ENCODE data around the gene C1GALT1. TPM values are rescaled to one million over a fixed set of nuclear protein-coding genes. Genes with fewer than 3 reads are reported as not detected.

C1GALT1 gene
- total RNA-seq, 1 experiment from 2014 or later = 81.5 TPM

DNA sequence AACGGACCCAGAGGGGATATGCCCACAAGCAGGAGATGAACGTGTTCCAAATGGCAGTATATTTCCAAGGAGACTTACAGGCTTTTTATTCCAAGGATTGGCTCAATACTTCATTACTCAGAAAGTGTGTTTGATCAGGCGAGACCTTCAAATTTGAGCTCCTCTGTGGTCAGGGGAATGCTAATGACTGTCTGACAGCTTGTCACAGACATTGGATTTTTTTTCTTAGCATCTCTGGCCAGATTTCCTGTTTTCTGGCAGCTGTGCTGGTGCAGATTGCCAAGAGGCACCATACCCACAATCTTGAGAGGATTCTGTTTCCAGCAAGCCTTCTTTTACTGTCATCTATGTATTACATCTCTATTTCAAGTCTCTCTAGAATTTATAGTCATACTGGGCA lies 93.8 kb downstream of the C1GALT1 start:
- Histone ChIP-seq H4K8ac (replicated peaks; ENCODE audit: insufficient read length, low read depth, low read length) (no peak overlapping the region), H3K14ac (ENCODE audit: insufficient read depth, low read length) (no peak overlapping the region), H2BK15ac (ENCODE audit: low read depth, low read length) (no peak overlapping the region), H3K4me2 (ENCODE audit: insufficient read depth, insufficient read length, low read length) (no peak overlapping the region), H2BK12ac (ENCODE audit: insufficient read length, low read depth, low read length) (no peak overlapping the region), H4K20me1 (ENCODE audit: control insufficient read depth, insufficient read depth, insufficient read length) (no peaks in the 10 kb centered on the region), H3K23me2 (ENCODE audit: insufficient read length, low read depth, low read length, poor library complexity, severe bottlenecking) (no peaks in the 10 kb centered on the region), H2AK5ac (ENCODE audit: insufficient read length, low read length) (no peak overlapping the region), H3K4me1 (ENCODE audit: insufficient read depth, low read length) (no peaks in the 10 kb centered on the region; the same call in 1 of the 2 replicates), H3K27me3 (ENCODE audit: insufficient read depth, low read length) (no peaks in the 10 kb centered on the region), H3K79me1 (ENCODE audit: insufficient read depth, low read depth, low read length, poor library complexity, severe bottlenecking) (no peaks in the 10 kb centered on the region), H4K5ac (ENCODE audit: insufficient read length, low read depth, low read length) (no peak overlapping the region), H3K4ac (ENCODE audit: low read depth, low read length) (no peak overlapping the region), H3K23ac (ENCODE audit: insufficient read length, low read depth, low read length) (no peak overlapping the region), H4K91ac (ENCODE audit: insufficient read length, low read depth, low read length) (no peak overlapping the region), H3K79me2 (ENCODE audit: insufficient read depth, low read length) (no peaks in the 10 kb centered on the region), H3K9ac (ENCODE audit: extremely low read depth, insufficient read length, low read length) (no peak overlapping the region), H2BK120ac (ENCODE audit: low read depth, low read length, poor library complexity, severe bottlenecking) (no peak overlapping the region), H3K27ac (ENCODE audit: insufficient read length, low read depth, low read length) (no peak overlapping the region), H2AFZ (ENCODE audit: low read length) (no peak overlapping the region), H3K9me3 (ENCODE audit: control insufficient read depth, low read depth, low read length) (no peaks in the 10 kb centered on the region), H3T11ph (ENCODE audit: low read length) (no peak overlapping the region), H2BK5ac (ENCODE audit: insufficient read length, low read length) (no peak overlapping the region), H3K56ac (ENCODE audit: insufficient read length, low read depth, low read length) (no peak overlapping the region), H2BK20ac (ENCODE audit: low read depth, low read length, poor library complexity, severe bottlenecking) (no peak overlapping the region), H3K18ac (ENCODE audit: insufficient read length, low read depth, low read length) (no peak overlapping the region)
- DNase-seq = no peak
- H3K4me1 Mint-ChIP-seq = peaks cover 4 to 11% of the 10 kb centered on the region in 2 experiments; a peak in 3 of 4 replicates
- TF ChIP-seq CTCF (conservative IDR thresholded peaks at IDR 0.05) = no peak
- no CpG with 5 or more reads among the region's 3 CpGs for WGBS (ENCODE audit: extremely low coverage, insufficient read length, low lambda C conversion rate)
- peaks cover 5 to 11% (median 6%) of the 10 kb centered on the region in 3 experiments; a peak in 6 of 7 replicates for H3K36me3 Mint-ChIP-seq (ENCODE audit: insufficient read depth in 1 of 3, low read depth in 3 of 3)
- no peaks in the 10 kb centered on the region for H3K27me3 Mint-ChIP-seq (ENCODE audit: low read depth)
- H3K27ac Mint-ChIP-seq = no peak overlapping the region
- peaks cover 10 to 15% of the 10 kb centered on the region in 2 experiments for H3K9me3 Mint-ChIP-seq
- no peak overlapping the region for H3K4me3 Mint-ChIP-seq
